ENCODE results near the gene TBX4.

The TBX4 gene

DNA sequence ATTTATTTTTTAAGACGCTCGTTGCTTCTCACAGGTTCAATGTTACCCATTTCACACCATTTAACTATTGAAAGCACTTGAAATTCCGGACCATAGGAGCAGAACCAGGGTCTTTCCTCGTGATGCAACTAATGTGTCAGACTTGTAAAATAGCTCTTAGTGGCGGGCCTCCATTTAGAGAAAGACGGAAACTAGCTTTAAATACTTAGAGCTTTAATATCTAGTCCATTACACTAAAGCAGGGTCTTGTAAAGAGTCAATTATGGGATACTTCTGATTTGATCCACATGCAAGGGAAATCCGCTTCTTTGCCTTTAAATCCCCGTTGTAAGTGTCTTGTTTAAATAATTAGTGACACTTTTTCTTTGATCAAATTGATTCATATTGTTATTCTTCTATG is 82.2 kb downstream of the TBX4 start:
- Histone ChIP-seq H3K27ac (no peak overlapping the region), H3K4me3 (ENCODE audit: low read depth, low read length) (no peak overlapping the region), H3K36me3 (no peaks in the 10 kb centered on the region), H3K27me3 (ENCODE audit: insufficient read depth, low read depth, severe bottlenecking) (no peaks in the 10 kb centered on the region), H3K9me3 (ENCODE audit: severe bottlenecking) (no peaks in the 10 kb centered on the region)
- DNase-seq, result no peak
- TF ChIP-seq, protein P1, sequence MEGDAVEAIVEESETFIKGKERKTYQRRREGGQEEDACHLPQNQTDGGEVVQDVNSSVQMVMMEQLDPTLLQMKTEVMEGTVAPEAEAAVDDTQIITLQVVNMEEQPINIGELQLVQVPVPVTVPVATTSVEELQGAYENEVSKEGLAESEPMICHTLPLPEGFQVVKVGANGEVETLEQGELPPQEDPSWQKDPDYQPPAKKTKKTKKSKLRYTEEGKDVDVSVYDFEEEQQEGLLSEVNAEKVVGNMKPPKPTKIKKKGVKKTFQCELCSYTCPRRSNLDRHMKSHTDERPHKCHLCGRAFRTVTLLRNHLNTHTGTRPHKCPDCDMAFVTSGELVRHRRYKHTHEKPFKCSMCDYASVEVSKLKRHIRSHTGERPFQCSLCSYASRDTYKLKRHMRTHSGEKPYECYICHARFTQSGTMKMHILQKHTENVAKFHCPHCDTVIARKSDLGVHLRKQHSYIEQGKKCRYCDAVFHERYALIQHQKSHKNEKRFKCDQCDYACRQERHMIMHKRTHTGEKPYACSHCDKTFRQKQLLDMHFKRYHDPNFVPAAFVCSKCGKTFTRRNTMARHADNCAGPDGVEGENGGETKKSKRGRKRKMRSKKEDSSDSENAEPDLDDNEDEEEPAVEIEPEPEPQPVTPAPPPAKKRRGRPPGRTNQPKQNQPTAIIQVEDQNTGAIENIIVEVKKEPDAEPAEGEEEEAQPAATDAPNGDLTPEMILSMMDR (IDR thresholded peaks at IDR 0.05; ENCODE audit: low read depth, low read length), result no peak

All from WERI-Rb-1 (cell line).